B cell (primary cell): Measurements from ENCODE around the gene LRRC8E. TPM values are rescaled to one million over a fixed set of nuclear protein-coding genes. Genes with fewer than 3 reads are reported as not detected.
A peak's percentile ranks its signal among the peaks of the same experiment; 100 is the strongest.

Source experiments
- ATAC-seq: fragments of 200-7000 bp; cut with Tn5 transposase; one replicate; pipeline ENCODE4 v1.10.0; 2021; ENCODE audit warnings: low read depth, mild to moderate bottlenecking, moderate number of reproducible peaks, moderate library complexity
- CTCF ChIA-PET: fragments of 350-600 bp; sonication (Branson Sonifier 250); formaldehyde crosslinking; loops from one replicate; lab custom pipeline; 2021; ENCODE audit warnings: antibody characterized with exemption, inconsistent platforms; lab: Charles Lee
- POLR2A ChIA-PET: fragments of 350-600 bp; sonication (Branson Sonifier 250); formaldehyde crosslinking; loops from one replicate; lab custom pipeline; 2021; ENCODE audit warnings: antibody characterized with exemption; lab: Charles Lee
- DNase-seq: peaks from one replicate; pipeline ENCODE4 v3.0.0; 2013
- H2AFZ ChIP-seq: 2 replicates; pipeline ENCODE4 v1.6.1; 2012; ENCODE audit warnings: mild to moderate bottlenecking, low read depth, low read length; ENCODE audit not compliant: insufficient read depth, poor library complexity, severe bottlenecking
- H3K27ac ChIP-seq, 2 donors: 1 replicate in 1 of 2; 2 replicates in 1 of 2; pipeline ENCODE4 v1.5.1; 2012 to 2013; ENCODE audit warnings: low read length in 2 of 2, mild to moderate bottlenecking in 2 of 2, moderate library complexity in 1 of 2
- H3K27me3 ChIP-seq, 4 experiments: fragments of 200-600 bp in 1 of 4; sonication (generic) in 1 of 4; replicated peaks in 1 of 4; 1 replicate in 2 of 4; 2 replicates in 2 of 4; pipeline versions ENCODE4 v1.6.1 to v1.7.0; 2013 to 2016; ENCODE audit warnings: low read length in 3 of 4, mild to moderate bottlenecking in 2 of 4, mixed read lengths in 1 of 4, moderate library complexity in 1 of 4; ENCODE audit not compliant: insufficient read depth in 4 of 4, control insufficient read depth in 3 of 4; ENCODE audit errors: control extremely low read depth in 1 of 4
- H3K36me3 ChIP-seq, 2 experiments: replicated peaks in 1 of 2; 1 replicate in 1 of 2; 2 replicates in 1 of 2; pipeline versions ENCODE4 v1.6.1 to v1.7.1; 2013; ENCODE audit warnings: low read length in 1 of 2; ENCODE audit not compliant: insufficient read depth in 2 of 2, control insufficient read depth in 1 of 2; ENCODE audit errors: control extremely low read depth in 1 of 2, extremely low read depth in 1 of 2
- H3K4me1 ChIP-seq, 2 donors: fragments of 200-600 bp in 1 of 2; sonication (generic) in 1 of 2; 1 replicate in 1 of 2; 2 replicates in 1 of 2; pipeline versions ENCODE4 v1.5.1 to v1.6.1; 2013 to 2017; ENCODE audit warnings: low read length in 2 of 2; ENCODE audit not compliant: control insufficient read depth in 2 of 2, insufficient read depth in 2 of 2
- H3K4me2 ChIP-seq: replicated peaks from 2 replicates; pipeline ENCODE3; 2012; ENCODE audit warnings: mild to moderate bottlenecking, low read depth, low read length; ENCODE audit not compliant: poor library complexity, severe bottlenecking
- H3K4me3 ChIP-seq, 5 experiments: fragments of 200-600 bp in 1 of 5; sonication (generic) in 1 of 5; 1 replicate in 3 of 5; 2 replicates in 2 of 5; pipeline versions ENCODE4 v1.5.1 to v1.7.0; 2011 to 2016; ENCODE audit warnings: low read length in 4 of 5, mild to moderate bottlenecking in 4 of 5, low read depth in 2 of 5, control low read depth in 1 of 5, moderate library complexity in 1 of 5; ENCODE audit not compliant: insufficient read depth in 1 of 5; ENCODE audit errors: control extremely low read depth in 1 of 5, extremely low read depth in 1 of 5
- H3K79me2 ChIP-seq: fragments of 200-600 bp; sonication (generic); one replicate; pipeline ENCODE4 v1.6.0; 2016; ENCODE audit warnings: low read length; ENCODE audit not compliant: control insufficient read depth, insufficient read depth
- H3K9ac ChIP-seq: fragments of 200-600 bp; sonication (generic); 2 replicates; pipeline ENCODE4 v1.6.1; 2017; ENCODE audit warnings: mild to moderate bottlenecking, low read length, moderate library complexity
- H3K9me3 ChIP-seq, 3 donors: one replicate each; pipeline versions ENCODE4 v1.6.1 to v1.7.1; 2013; ENCODE audit warnings: low read length in 2 of 3; ENCODE audit not compliant: control insufficient read depth in 2 of 3, insufficient read depth in 1 of 3; ENCODE audit errors: control extremely low read depth in 1 of 3
- H4K20me1 ChIP-seq: 2 replicates; pipeline ENCODE4 v1.6.0; 2012; ENCODE audit warnings: mild to moderate bottlenecking, low read length; ENCODE audit not compliant: insufficient read depth, control insufficient read depth, poor library complexity, severe bottlenecking
- H3K27ac Mint-ChIP-seq: one replicate; pipeline ENCODE4 v1.8.0; 2021; ENCODE audit warnings: mixed read lengths
- H3K27me3 Mint-ChIP-seq: one replicate; pipeline ENCODE4 v1.8.0; 2021; ENCODE audit warnings: mixed read lengths
- H3K4me1 Mint-ChIP-seq: one replicate; pipeline ENCODE4 v1.8.0; 2021; ENCODE audit warnings: mixed read lengths
- H3K4me3 Mint-ChIP-seq: one replicate; pipeline ENCODE4 v1.8.0; 2021; ENCODE audit warnings: mixed read lengths
- H3K9me3 Mint-ChIP-seq: one replicate; pipeline ENCODE4 v1.8.0; 2022; ENCODE audit warnings: mixed read lengths; ENCODE audit not compliant: insufficient read depth
- EZH2 ChIP-seq: IDR thresholded peaks from 2 replicates; pipeline ENCODE4 v1.6.1; 2012; ENCODE audit warnings: borderline replicate concordance, low read depth, mild to moderate bottlenecking, moderate library complexity, low read length; ENCODE audit not compliant: insufficient read depth, poor library complexity, severe bottlenecking
- WGBS: methylation state at CpG from one replicate; pipeline ENCODE4 v1.1.5; 2013; ENCODE audit warnings: missing lambda C conversion rate; ENCODE audit not compliant: insufficient coverage; 5-methylcytosine and 5-hydroxymethylcytosine counted together
- intact Hi-C: fragments of 100-400 bp; cut with micrococcal nuclease; formaldehyde crosslinking; loops from one replicate; pipeline ENCODE4 v1.10.0; 2022
- polyA plus RNA-seq: library from polyadenylated mRNA; depleted of rRNA; stranded (reverse); fragments of >200 nt; gene quantifications from 2 replicates; pipeline ENCODE4 v1.2.3, GENCODE V29; 2012
- total RNA-seq, 2 donors: library from RNA; stranded (reverse); fragments of 120-200 nt in 1 of 2; gene quantifications; 1 replicate in 1 of 2; 2 replicates in 1 of 2; pipeline versions ENCODE4 v1.2.3 to v1.2.4, GENCODE V29; 2013 to 2022
- TF ChIP-seq, protein P1 (sequence below): fragments of 200-600 bp; IDR thresholded peaks from one replicate; pipeline ENCODE4 v1.8.0; 2022; ENCODE audit warnings: antibody characterized with exemption, mild to moderate bottlenecking

LRRC8E gene
- total and polyA plus RNA-seq, 2 donors (not counting 1 experiment from before 2014, with no cell fraction given) = not detected

DNA sequence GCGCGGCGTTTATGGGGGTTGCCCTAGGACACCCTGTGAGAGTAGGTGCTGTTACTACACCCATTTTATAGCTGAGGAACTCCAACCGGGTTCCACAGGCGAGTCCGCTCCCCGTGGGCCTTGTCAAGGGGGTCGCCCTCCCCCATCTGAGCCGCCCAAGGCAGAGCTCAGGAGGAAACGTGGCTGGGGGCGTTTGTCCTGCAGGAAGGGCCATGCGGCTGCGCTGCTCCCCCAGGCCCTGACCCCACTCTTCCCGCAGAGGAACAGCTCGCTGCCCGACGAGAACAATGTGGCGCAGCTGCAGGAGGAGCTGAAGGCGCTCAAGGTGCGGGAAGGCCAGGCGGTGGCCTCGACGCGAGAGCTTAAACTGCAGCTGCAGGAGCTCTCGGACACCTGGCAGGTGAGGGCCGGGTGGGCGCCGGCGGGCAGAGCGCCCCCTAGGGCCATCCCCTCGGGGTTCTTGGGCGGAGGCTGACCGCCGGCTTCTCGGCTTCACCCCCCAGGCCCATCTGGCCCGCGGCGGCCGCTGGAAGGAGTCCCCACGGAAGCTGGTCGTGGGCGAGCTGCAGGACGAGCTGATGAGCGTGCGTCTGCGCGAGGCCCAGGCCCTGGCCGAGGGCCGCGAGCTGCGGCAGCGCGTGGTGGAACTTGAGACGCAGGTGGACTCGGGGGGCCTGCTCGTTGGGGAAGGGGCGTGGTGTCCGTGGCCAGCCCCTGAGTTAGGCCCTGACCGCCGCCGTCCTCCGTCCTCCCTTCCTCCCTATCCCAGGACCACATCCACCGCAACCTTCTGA, 26.5 kb upstream of the LRRC8E start:
- CTCF ChIA-PET = interaction anchor here (0.5 to 1.1 kb wide), 3 partner anchors 42 to 270 kb away, joined by 3 to 4 read pairs (median 3); partner anchors contain the start of gene MAP2K7
- Histone ChIP-seq H3K27ac (no peak overlapping the region), H3K4me2 (peak overlapping the region; percentile 80), H3K27me3 (peaks cover 0 to 88% (median 32%) of the 10 kb centered on the region in 4 experiments), H3K79me2 (no peaks in the 10 kb centered on the region), H3K4me3 (peak overlapping the region in 3 of 5 experiments; percentile 35 to 60 (median 41)), H3K36me3 (peaks cover 0 to 3% of the 10 kb centered on the region in 2 experiments), H3K4me1 (peaks cover 27 to 30% of the 10 kb centered on the region in 2 donors), H4K20me1 (no peaks in the 10 kb centered on the region), H3K9me3 (peaks cover 0 to 32% (median 0%) of the 10 kb centered on the region in 3 donors), H3K9ac (peak overlapping the region; percentile 47), H2AFZ (peak overlapping the region; percentile 18)
- no peaks in the 10 kb centered on the region for H3K9me3 Mint-ChIP-seq
- H3K27ac Mint-ChIP-seq = no peak overlapping the region
- TF ChIP-seq, protein P1, sequence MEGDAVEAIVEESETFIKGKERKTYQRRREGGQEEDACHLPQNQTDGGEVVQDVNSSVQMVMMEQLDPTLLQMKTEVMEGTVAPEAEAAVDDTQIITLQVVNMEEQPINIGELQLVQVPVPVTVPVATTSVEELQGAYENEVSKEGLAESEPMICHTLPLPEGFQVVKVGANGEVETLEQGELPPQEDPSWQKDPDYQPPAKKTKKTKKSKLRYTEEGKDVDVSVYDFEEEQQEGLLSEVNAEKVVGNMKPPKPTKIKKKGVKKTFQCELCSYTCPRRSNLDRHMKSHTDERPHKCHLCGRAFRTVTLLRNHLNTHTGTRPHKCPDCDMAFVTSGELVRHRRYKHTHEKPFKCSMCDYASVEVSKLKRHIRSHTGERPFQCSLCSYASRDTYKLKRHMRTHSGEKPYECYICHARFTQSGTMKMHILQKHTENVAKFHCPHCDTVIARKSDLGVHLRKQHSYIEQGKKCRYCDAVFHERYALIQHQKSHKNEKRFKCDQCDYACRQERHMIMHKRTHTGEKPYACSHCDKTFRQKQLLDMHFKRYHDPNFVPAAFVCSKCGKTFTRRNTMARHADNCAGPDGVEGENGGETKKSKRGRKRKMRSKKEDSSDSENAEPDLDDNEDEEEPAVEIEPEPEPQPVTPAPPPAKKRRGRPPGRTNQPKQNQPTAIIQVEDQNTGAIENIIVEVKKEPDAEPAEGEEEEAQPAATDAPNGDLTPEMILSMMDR = no peak
- no peak for TF ChIP-seq EZH2
- POLR2A ChIA-PET = interaction anchor here (0.6 to 1.1 kb wide), 4 partner anchors 9 to 59 kb away, joined by 3 to 7 read pairs (median 4); no protein-coding TSS in a partner anchor
- peaks cover 26% of the 10 kb centered on the region for H3K27me3 Mint-ChIP-seq
- H3K4me1 Mint-ChIP-seq = peaks cover 14% of the 10 kb centered on the region
- DNase-seq (no peak), ATAC-seq (no peak)
- H3K4me3 Mint-ChIP-seq = peak overlapping the region; percentile 74
- 18% methylated on average over 61 of the region's 63 CpGs for WGBS
- intact Hi-C loops = no loop called here
